ENCODE results near the gene FSHR.

GRCh38 chr2:49192036-49192435 lies 37.7 kb upstream of the FSHR start:
- TF ChIP-seq POLR2A (IDR thresholded peaks at IDR 0.05) (no peak), CTCF (IDR thresholded peaks at IDR 0.05) (no peak)
